ENCODE data around the gene DGAT2. TPM values are rescaled to one million over a fixed set of nuclear protein-coding genes. Genes with fewer than 3 reads are reported as not detected.
A peak's percentile ranks its signal among the peaks of the same experiment; 100 is the strongest.
"Not testable (repeated sequence)": the region's sequence is repeated elsewhere in the genome, so short reads cannot be mapped to it uniquely, and the experiment has no call there.

Gene DGAT2
- total RNA-seq, 1 donor from 2014 or later, result 0.62 TPM

- DNase-seq, result not testable (repeated sequence)
These were observed 13.6 kb upstream of the DGAT2 start for GRCh38 chr11:75754933-75755332.

- no peak for DNase-seq
These were observed 10.9 kb upstream of the DGAT2 start for GRCh38 chr11:75757651-75758050.

- DNase-seq, result no peak
These were observed 8.7 kb upstream of the DGAT2 start for GRCh38 chr11:75759832-75760231.

GRCh38 chr11:75760243-75760642, 8.3 kb upstream of the DGAT2 start:
- no peak for DNase-seq

GRCh38 chr11:75760710-75761493, 7.7 kb upstream of the DGAT2 start:
- no peak for DNase-seq

GRCh38 chr11:75762158-75762557, 6.4 kb upstream of the DGAT2 start:
- DNase-seq, result no peak

DNA sequence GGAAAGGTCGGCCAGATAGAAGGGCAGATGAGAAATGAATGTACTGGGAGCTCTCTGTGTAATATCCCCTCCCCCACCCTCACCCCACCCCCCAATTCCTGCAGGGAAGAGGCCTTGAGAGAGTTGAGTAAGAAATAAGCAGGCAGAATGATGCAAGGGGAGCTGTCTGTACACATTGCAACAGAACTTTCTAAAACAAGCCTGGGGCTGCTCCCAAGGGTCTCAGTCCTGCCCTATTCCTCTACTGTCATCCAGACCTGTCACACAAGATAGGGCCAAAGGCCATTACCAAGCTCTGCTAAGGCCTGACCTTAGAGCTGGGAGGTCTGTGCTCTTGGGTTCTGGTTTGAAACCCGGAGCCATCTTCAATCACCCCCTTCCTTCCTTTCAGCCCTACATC, 5.7 kb upstream of the DGAT2 start:
- no peak for DNase-seq

GRCh38 chr11:75763846-75764245, 4.7 kb upstream of the DGAT2 start:
- no peak for DNase-seq

DNA sequence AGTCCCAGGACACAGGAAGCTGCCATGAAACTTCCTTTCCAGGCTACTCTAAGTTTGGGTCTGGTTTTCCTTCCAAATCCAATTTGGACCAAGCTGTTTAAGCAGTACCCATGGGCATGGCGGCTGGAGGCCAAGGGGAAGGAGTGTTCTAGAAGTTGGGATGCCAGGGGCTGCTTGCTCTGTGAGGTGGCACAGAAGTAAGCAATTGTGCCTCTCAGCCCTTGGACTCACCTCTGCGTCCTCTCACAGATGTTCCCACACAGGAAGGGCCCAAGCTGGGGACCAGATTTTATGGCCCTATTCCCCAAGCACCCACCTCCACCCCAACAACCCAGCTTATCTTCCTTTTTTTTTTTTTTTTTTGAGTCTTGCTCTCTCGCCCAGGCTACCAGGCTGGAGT, 3.5 kb upstream of the DGAT2 start:
- no peak for DNase-seq

GRCh38 chr11:75766443-75767227, 1.9 kb upstream of the DGAT2 start:
- DNase-seq, result no peak

- DNase-seq, result no peak
These were observed 1.4 kb upstream of the DGAT2 start for GRCh38 chr11:75767228-75767572.

DNA sequence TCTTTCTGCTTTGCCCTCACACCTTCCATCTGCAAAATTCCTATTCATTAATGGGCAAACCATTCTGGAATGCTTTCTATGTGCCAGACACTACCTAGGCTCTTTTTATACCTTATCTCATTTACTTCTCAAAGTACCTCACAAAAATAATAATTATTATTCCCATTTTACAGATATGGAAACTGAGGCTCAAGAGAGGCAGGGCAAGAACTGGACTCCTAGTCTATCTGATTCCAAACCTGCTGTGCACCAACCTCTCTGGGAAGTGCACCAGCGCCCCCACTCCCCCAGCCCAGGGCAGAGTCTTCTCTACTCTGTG, 826 bp upstream of the DGAT2 start:
- DNase-seq, result no peak

DNA sequence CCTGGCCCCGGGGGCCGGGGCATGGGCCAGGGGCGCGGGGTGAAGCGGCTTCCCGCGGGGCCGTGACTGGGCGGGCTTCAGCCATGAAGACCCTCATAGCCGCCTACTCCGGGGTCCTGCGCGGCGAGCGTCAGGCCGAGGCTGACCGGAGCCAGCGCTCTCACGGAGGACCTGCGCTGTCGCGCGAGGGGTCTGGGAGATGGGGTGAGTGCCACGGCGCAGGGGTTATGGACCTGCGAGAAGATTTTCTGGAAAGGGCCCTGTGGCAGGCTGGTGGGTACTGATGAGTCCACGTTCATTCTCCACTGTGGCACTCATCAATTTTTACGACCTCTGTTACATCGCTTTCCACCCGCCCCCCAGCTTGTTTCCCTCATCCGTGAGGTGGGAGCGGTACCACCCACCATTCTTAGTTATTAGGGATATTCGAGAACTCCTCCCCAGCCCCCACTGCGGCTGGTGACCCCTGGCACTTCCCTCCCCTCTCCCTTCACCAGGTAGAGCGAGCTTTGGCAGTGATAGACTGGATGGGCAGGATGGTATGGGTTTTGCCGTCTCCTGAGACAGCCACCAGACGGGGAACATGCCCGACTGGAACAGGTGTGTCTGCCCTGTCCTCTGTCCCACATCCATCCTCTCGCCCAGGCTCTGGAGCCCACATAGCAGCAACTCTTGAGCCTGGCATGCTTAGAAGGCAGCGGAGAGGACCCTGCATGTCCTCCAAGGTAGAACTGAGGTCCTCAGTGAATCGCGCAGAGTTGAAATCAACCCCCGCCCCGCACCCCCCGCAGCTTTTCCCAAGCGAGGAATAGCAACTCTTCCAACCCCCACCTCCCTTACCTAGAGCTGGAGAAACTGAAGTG, 562 bp downstream of the DGAT2 start:
- peak; percentile 12 for DNase-seq

DNA sequence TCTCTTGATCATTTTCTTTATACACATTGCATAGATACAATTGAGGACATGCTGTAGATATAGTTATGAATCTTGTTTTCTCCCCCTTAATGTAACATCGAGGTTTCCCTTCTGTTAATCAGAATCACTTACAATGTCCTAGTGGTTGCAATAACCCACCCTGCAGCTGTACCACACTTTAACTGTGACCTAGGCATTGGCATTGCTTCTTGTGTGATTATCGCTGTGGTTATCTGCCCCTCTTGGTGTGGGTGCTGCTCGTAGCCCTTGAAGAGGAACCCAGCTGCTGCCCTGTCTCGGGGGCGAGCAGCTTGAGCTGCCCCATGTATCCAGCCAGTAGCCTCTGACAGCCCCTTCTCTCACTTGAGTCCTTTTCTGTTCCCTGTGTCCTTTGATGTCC, 1.5 kb downstream of the DGAT2 start:
- no peak for DNase-seq

DNA sequence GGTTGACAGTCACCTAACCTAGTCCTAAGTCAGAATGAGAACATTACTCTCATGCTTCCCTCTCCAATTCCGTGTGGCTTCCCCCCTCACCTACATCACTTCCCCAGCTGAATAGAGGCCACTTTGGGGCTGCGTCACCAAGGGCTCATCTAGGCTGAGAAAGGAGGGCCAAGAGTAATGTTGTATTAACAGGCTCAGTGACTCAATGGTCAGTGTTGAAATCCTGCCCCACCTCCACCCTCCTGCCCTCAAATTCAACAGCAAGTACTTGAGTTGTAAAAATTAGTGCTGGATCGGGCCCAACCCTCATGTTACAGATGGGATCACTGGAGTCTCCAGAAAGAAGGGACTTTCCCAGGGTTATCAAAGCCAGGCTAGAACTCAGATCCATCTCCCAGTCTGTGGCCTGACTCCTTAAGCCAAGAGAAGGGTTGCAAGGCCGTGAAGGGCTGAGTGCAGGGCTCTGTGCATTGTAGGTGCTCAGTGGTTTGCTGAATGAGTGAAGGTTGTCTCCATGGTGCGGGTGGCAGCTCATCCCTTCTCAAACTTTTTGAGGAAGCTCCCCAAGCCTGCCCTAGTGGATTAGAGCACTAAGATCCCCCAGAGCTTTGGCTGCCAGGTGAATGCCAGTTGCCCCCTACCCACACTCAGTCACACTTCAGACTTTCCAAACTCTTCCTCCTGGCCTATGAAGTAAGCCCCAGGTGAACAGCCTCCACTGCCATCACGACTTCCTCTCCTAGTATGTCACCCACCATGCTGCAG, 3.2 kb downstream of the DGAT2 start:
- no peak for DNase-seq

- no peak for DNase-seq
These were observed 5.2 kb downstream of the DGAT2 start for GRCh38 chr11:75773595-75774353.

DNA sequence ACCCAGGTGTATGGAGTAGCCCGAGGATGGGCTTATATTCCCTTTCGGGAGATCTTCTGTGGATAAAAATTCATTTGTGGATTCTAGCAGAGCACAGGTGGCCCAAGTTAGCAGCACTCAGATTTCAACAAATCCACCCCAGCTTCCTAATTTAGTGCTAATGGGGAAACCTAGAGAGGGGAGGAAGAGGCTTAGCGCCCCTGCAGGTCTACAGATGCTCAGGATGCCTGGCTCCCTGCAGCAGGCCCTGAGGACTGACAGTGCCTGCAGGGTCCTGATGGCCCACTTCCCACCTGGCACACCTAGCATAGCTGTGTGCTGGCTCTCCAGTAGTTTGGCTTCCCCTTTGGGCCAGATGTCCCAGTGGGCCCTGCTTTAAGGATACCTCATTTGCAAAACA, 6.5 kb downstream of the DGAT2 start:
- DNase-seq, result no peak

- DNase-seq, result no peak
These were observed 8.0 kb downstream of the DGAT2 start for GRCh38 chr11:75776546-75776945.

DNA sequence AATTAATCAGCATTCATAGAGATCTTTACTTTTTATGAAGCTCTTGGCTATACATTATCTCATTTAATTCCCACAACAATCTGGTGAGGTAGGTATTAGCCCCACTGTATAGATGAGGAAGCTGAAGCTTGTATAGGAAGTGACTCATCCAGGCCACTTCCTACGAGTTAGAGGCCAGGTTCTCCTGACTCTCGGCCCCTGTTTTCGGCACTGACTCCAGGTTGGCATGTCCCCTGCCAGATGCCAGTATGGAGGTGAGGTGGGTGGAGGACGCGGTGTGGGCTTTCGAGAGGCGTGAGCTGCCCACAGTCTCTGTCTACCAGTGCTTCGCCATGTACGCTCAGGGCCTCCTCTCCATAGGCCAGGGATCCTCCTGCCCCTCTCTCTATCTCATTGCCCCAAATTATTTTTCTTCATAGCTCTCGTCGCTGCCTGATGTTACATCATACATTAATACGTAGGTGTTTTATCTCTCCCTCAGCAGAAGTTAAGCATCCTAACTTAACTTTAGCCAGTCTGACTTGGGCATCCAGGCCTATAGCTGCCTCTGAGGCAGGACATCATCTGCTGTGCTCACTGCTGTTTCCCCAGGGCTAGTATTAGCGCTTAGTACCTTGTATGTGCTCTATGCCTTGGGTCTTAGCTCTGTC, 9.0 kb downstream of the DGAT2 start:
- DNase-seq, result no peak

GRCh38 chr11:75778962-75779361, 10.4 kb downstream of the DGAT2 start:
- no peak for DNase-seq

- DNase-seq, result no peak
These were observed 11.4 kb downstream of the DGAT2 start for GRCh38 chr11:75779960-75780359.
